PC-9 (cell line): ENCODE results near the gene IL10RA.

Experiments used
- CTCF ChIP-seq: fragments of 200-600 bp; sonication (generic); conservative IDR thresholded peaks from 2 replicates; pipeline ENCODE4 v1.6.1; 2017; ENCODE audit warnings: mixed run types, antibody characterized with exemption, mild to moderate bottlenecking, moderate library complexity
- EZH2 ChIP-seq: fragments of 200-600 bp; sonication (generic); IDR thresholded peaks from 2 replicates; pipeline ENCODE4 v1.8.0; 2017; ENCODE audit warnings: antibody characterized with exemption, low read depth

GRCh38 chr11:118021146-118021545 lies 35.0 kb downstream of the IL10RA start:
- TF ChIP-seq CTCF: no peak
- no peak for TF ChIP-seq EZH2
